H9 (cell line): ENCODE data around the gene OR13C2. TPM values are rescaled to one million over a fixed set of nuclear protein-coding genes. Genes with fewer than 3 reads are reported as not detected.

Experiments used
- DNase-seq: peaks from one replicate; pipeline ENCODE4 v3.0.0-alpha.2; 2017
- H2AFZ ChIP-seq: one replicate; pipeline ENCODE4 v1.6.1; 2013; ENCODE audit warnings: mild to moderate bottlenecking, low read length, control low read depth, moderate library complexity
- H2AK5ac ChIP-seq: 2 replicates; pipeline ENCODE4 v1.6.1; 2013; ENCODE audit warnings: low read length, control low read depth, mixed read lengths; ENCODE audit not compliant: insufficient read length
- H2BK120ac ChIP-seq: one replicate; pipeline ENCODE4 v1.6.1; 2013; ENCODE audit warnings: low read depth, mild to moderate bottlenecking, low read length, control low read depth, inconsistent platforms; ENCODE audit not compliant: poor library complexity, severe bottlenecking
- H2BK12ac ChIP-seq: 2 replicates; pipeline ENCODE4 v1.6.1; 2013; ENCODE audit warnings: low read length, control low read depth, mixed read lengths, low read depth; ENCODE audit not compliant: insufficient read length
- H2BK15ac ChIP-seq: 2 replicates; pipeline ENCODE4 v1.6.1; 2013; ENCODE audit warnings: low read depth, low read length, control low read depth
- H2BK20ac ChIP-seq: one replicate; pipeline ENCODE4 v1.6.1; 2013; ENCODE audit warnings: low read depth, mild to moderate bottlenecking, low read length, control low read depth, inconsistent platforms; ENCODE audit not compliant: poor library complexity, severe bottlenecking
- H2BK5ac ChIP-seq: 2 replicates; pipeline ENCODE4 v1.6.1; 2013; ENCODE audit warnings: low read length, control low read depth, mixed read lengths; ENCODE audit not compliant: insufficient read length
- H3K14ac ChIP-seq: 2 replicates; pipeline ENCODE4 v1.6.1; 2013; ENCODE audit warnings: low read length, control low read depth; ENCODE audit not compliant: insufficient read depth
- H3K18ac ChIP-seq: 2 replicates; pipeline ENCODE4 v1.6.1; 2013; ENCODE audit warnings: low read depth, mild to moderate bottlenecking, mixed read lengths, low read length, control low read depth; ENCODE audit not compliant: insufficient read length
- H3K23ac ChIP-seq: 2 replicates; pipeline ENCODE4 v1.6.1; 2013; ENCODE audit warnings: low read length, control low read depth, mixed read lengths, low read depth; ENCODE audit not compliant: insufficient read length
- H3K23me2 ChIP-seq: 2 replicates; pipeline ENCODE4 v1.6.1; 2013; ENCODE audit warnings: low read depth, mild to moderate bottlenecking, mixed read lengths, low read length, control low read depth; ENCODE audit not compliant: insufficient read length, poor library complexity, severe bottlenecking
- H3K27ac ChIP-seq: 2 replicates; pipeline ENCODE4 v1.5.1; 2013; ENCODE audit warnings: low read length, control low read depth, mixed read lengths, low read depth; ENCODE audit not compliant: insufficient read length
- H3K27me3 ChIP-seq: 2 replicates; pipeline ENCODE4 v1.6.1; 2013; ENCODE audit warnings: low read length, control low read depth, inconsistent platforms; ENCODE audit not compliant: insufficient read depth
- H3K4ac ChIP-seq: 2 replicates; pipeline ENCODE4 v1.6.1; 2013; ENCODE audit warnings: low read depth, mild to moderate bottlenecking, control low read depth, inconsistent platforms, low read length, moderate library complexity
- H3K4me1 ChIP-seq: 2 replicates; pipeline ENCODE4 v1.6.1; 2013; ENCODE audit warnings: low read length, control low read depth, inconsistent platforms; ENCODE audit not compliant: insufficient read depth
- H3K4me2 ChIP-seq: 2 replicates; pipeline ENCODE4 v1.6.1; 2013; ENCODE audit warnings: low read length, control low read depth, mixed read lengths; ENCODE audit not compliant: insufficient read length, insufficient read depth
- H3K56ac ChIP-seq: 2 replicates; pipeline ENCODE4 v1.6.1; 2013; ENCODE audit warnings: low read depth, mild to moderate bottlenecking, mixed read lengths, low read length, control low read depth; ENCODE audit not compliant: insufficient read length
- H3K79me1 ChIP-seq: 2 replicates; pipeline ENCODE4 v1.6.1; 2013; ENCODE audit warnings: low read depth, mild to moderate bottlenecking, moderate library complexity, low read length, control low read depth, inconsistent platforms; ENCODE audit not compliant: insufficient read depth, poor library complexity, severe bottlenecking
- H3K79me2 ChIP-seq: 2 replicates; pipeline ENCODE4 v1.6.1; 2013; ENCODE audit warnings: low read length, control low read depth, inconsistent platforms; ENCODE audit not compliant: insufficient read depth
- H3K9ac ChIP-seq: 2 replicates; pipeline ENCODE4 v1.6.1; 2013; ENCODE audit warnings: low read length, control low read depth, mixed read lengths; ENCODE audit not compliant: insufficient read length; ENCODE audit errors: extremely low read depth
- H3K9me3 ChIP-seq: one replicate; pipeline ENCODE4 v1.6.1; 2013; ENCODE audit warnings: low read depth, low read length, inconsistent platforms; ENCODE audit not compliant: control insufficient read depth
- H3T11ph ChIP-seq: one replicate; pipeline ENCODE4 v1.6.1; 2013; ENCODE audit warnings: mild to moderate bottlenecking, low read length, control low read depth, inconsistent platforms
- H4K20me1 ChIP-seq: one replicate; pipeline ENCODE4 v1.6.1; 2013; ENCODE audit not compliant: control insufficient read depth, insufficient read length, insufficient read depth
- H4K5ac ChIP-seq: 2 replicates; pipeline ENCODE4 v1.6.1; 2013; ENCODE audit warnings: low read depth, mild to moderate bottlenecking, mixed read lengths, low read length, control low read depth; ENCODE audit not compliant: insufficient read length
- H4K8ac ChIP-seq: replicated peaks from 2 replicates; pipeline ENCODE4 v1.6.1; 2013; ENCODE audit warnings: low read length, control low read depth, mixed read lengths, low read depth; ENCODE audit not compliant: insufficient read length
- H4K91ac ChIP-seq: 2 replicates; pipeline ENCODE4 v1.6.1; 2013; ENCODE audit warnings: low read depth, mild to moderate bottlenecking, moderate library complexity, mixed read lengths, low read length, control low read depth; ENCODE audit not compliant: insufficient read length
- H3K27ac Mint-ChIP-seq, 3 experiments: 2 replicates in 2 of 3; 3 replicates in 1 of 3; pipeline ENCODE4 v1.8.0; 2020 to 2021; ENCODE audit warnings: mixed read lengths in 3 of 3, mild to moderate bottlenecking in 1 of 3, moderate library complexity in 1 of 3
- H3K27me3 Mint-ChIP-seq: 2 replicates; pipeline ENCODE4 v1.8.0; 2021; ENCODE audit warnings: low read depth, mild to moderate bottlenecking, moderate library complexity, mixed read lengths
- H3K36me3 Mint-ChIP-seq, 3 experiments: 2 replicates in 2 of 3; 3 replicates in 1 of 3; pipeline ENCODE4 v1.8.0; 2020 to 2021; ENCODE audit warnings: low read depth in 3 of 3, mixed read lengths in 3 of 3; ENCODE audit not compliant: insufficient read depth in 1 of 3
- H3K4me1 Mint-ChIP-seq, 2 experiments: 2 replicates each; pipeline ENCODE4 v1.8.0; 2020; ENCODE audit warnings: mixed read lengths in 2 of 2
- H3K4me3 Mint-ChIP-seq, 2 experiments: 2 replicates in 1 of 2; 3 replicates in 1 of 2; pipeline ENCODE4 v1.8.0; 2020 to 2021; ENCODE audit warnings: mild to moderate bottlenecking in 2 of 2, mixed read lengths in 2 of 2, moderate library complexity in 1 of 2
- H3K9me3 Mint-ChIP-seq, 2 experiments: 2 replicates in 1 of 2; 3 replicates in 1 of 2; pipeline ENCODE4 v1.8.0; 2020; ENCODE audit warnings: mild to moderate bottlenecking in 2 of 2, mixed read lengths in 2 of 2, moderate library complexity in 1 of 2
- WGBS: extraction: QIAGEN DNeasy Blood & Tissue Kit; methylation state at CpG from one replicate; pipeline ENCODE4 v1.1.7; 2013; ENCODE audit warnings: missing lambda C conversion rate, low lambda C conversion rate, mixed read lengths; ENCODE audit not compliant: insufficient read length; ENCODE audit errors: extremely low coverage; 5-methylcytosine and 5-hydroxymethylcytosine counted together
- total RNA-seq: library from RNA; stranded (reverse); gene quantifications from 2 replicates; pipeline ENCODE4 v1.2.1, GENCODE V29; 2021
- TF ChIP-seq, protein P1 (sequence below): fragments of 200-600 bp; sonication (generic); conservative IDR thresholded peaks from 3 replicates; pipeline ENCODE4 v1.8.0; 2021; ENCODE audit warnings: antibody characterized with exemption, mild to moderate bottlenecking

Gene OR13C2
- total RNA-seq, 1 experiment from 2014 or later = not detected

- no peak overlapping the region for H4K8ac ChIP-seq
- no peak overlapping the region for H4K91ac ChIP-seq
- no peak overlapping the region for H2BK15ac ChIP-seq
- H3K27me3 Mint-ChIP-seq = no peaks in the 10 kb centered on the region
- WGBS = no CpG with 5 or more reads among the region's 1 CpG
- no peaks in the 10 kb centered on the region for H3K4me1 ChIP-seq
- H2BK120ac ChIP-seq = no peak overlapping the region
- peaks cover 9 to 15% of the 10 kb centered on the region in 2 experiments; a peak in 3 of 5 replicates for H3K9me3 Mint-ChIP-seq
- no peak overlapping the region for H3K4me2 ChIP-seq
- no peaks in the 10 kb centered on the region for H3K4me1 Mint-ChIP-seq
- no peak overlapping the region for H3T11ph ChIP-seq
- no peaks in the 10 kb centered on the region for H4K20me1 ChIP-seq
- no peak overlapping the region for H3K27ac ChIP-seq
- no peak overlapping the region for H2BK20ac ChIP-seq
- H3K56ac ChIP-seq = no peak overlapping the region
- no peaks in the 10 kb centered on the region for H3K23me2 ChIP-seq
- no peak for DNase-seq
- no peak overlapping the region for H3K14ac ChIP-seq
- no peaks in the 10 kb centered on the region for H3K9me3 ChIP-seq
- no peak overlapping the region for H3K4ac ChIP-seq
- H3K23ac ChIP-seq = no peak overlapping the region
- no peaks in the 10 kb centered on the region for H3K79me1 ChIP-seq
- no peak overlapping the region for H3K27ac Mint-ChIP-seq
- H3K9ac ChIP-seq = no peak overlapping the region
- TF ChIP-seq, protein P1, sequence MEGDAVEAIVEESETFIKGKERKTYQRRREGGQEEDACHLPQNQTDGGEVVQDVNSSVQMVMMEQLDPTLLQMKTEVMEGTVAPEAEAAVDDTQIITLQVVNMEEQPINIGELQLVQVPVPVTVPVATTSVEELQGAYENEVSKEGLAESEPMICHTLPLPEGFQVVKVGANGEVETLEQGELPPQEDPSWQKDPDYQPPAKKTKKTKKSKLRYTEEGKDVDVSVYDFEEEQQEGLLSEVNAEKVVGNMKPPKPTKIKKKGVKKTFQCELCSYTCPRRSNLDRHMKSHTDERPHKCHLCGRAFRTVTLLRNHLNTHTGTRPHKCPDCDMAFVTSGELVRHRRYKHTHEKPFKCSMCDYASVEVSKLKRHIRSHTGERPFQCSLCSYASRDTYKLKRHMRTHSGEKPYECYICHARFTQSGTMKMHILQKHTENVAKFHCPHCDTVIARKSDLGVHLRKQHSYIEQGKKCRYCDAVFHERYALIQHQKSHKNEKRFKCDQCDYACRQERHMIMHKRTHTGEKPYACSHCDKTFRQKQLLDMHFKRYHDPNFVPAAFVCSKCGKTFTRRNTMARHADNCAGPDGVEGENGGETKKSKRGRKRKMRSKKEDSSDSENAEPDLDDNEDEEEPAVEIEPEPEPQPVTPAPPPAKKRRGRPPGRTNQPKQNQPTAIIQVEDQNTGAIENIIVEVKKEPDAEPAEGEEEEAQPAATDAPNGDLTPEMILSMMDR = no peak
- H3K36me3 Mint-ChIP-seq = no peaks in the 10 kb centered on the region; a peak in 1 of 7 replicates
- H2AFZ ChIP-seq = no peak overlapping the region
- no peak overlapping the region for H3K4me3 Mint-ChIP-seq
- H2BK5ac ChIP-seq = no peak overlapping the region
- no peak overlapping the region for H2BK12ac ChIP-seq
- H3K79me2 ChIP-seq = no peaks in the 10 kb centered on the region
- H3K18ac ChIP-seq = no peak overlapping the region
- H3K27me3 ChIP-seq = no peaks in the 10 kb centered on the region
- no peak overlapping the region for H2AK5ac ChIP-seq
- H4K5ac ChIP-seq = no peak overlapping the region
Measured at GRCh38 chr9:104572612-104573011, 32.8 kb downstream of the OR13C2 start.
